OCI-LY3 (cell line): Measurements from ENCODE around the gene EIF5A.

Experiments
- H2AFZ ChIP-seq: fragments of 200-600, 300-600 bp; shearing (Covaris generic); 2 replicates; pipeline ENCODE4 v1.6.0; 2014; ENCODE audit warnings: antibody characterized with exemption, low read depth, low read length
- H3K27ac ChIP-seq: fragments of 200-600, 300-600 bp; sonication (generic); 2 replicates; pipeline ENCODE4 v1.5.1; 2014; ENCODE audit warnings: mild to moderate bottlenecking, low read length, moderate library complexity, mixed read lengths
- H3K27me3 ChIP-seq: fragments of 200-600, 300-600 bp; sonication (generic); 2 replicates; pipeline ENCODE4 v1.6.1; 2014; ENCODE audit warnings: low read depth, low read length, mixed read lengths
- H3K36me3 ChIP-seq: fragments of 200-600, 300-600 bp; sonication (generic); replicated peaks from 2 replicates; pipeline ENCODE3; 2014; ENCODE audit warnings: low read depth, low read length, mixed read lengths
- H3K4me1 ChIP-seq: fragments of 300-600, 200-600 bp; sonication (generic); 2 replicates; pipeline ENCODE4 v1.6.1; 2014; ENCODE audit warnings: low read length, mixed read lengths
- H3K4me2 ChIP-seq: fragments of 200-600, 300-600 bp; sonication (generic); 2 replicates; pipeline ENCODE4 v1.6.1; 2014; ENCODE audit warnings: low read length, mixed read lengths
- H3K4me3 ChIP-seq: fragments of 300-600, 200-600 bp; sonication (generic); 2 replicates; pipeline ENCODE4 v1.5.1; 2014; ENCODE audit warnings: antibody characterized with exemption, mild to moderate bottlenecking, low read length, moderate library complexity
- H3K79me2 ChIP-seq: fragments of 300-600, 200-600 bp; shearing (Covaris generic); 2 replicates; pipeline ENCODE4 v1.6.1; 2014; ENCODE audit warnings: mild to moderate bottlenecking, low read length, mixed read lengths
- H3K9ac ChIP-seq: fragments of 300-600, 200-600 bp; shearing (Covaris generic); 2 replicates; pipeline ENCODE4 v1.6.0; 2014; ENCODE audit warnings: mild to moderate bottlenecking, low read length, moderate library complexity
- H3K9me3 ChIP-seq: fragments of 200-600, 300-600 bp; shearing (Covaris generic); 2 replicates; pipeline ENCODE4 v1.6.1; 2014; ENCODE audit warnings: low read length, mixed read lengths; ENCODE audit not compliant: insufficient read depth
- H4K20me1 ChIP-seq: fragments of 200-600, 300-600 bp; sonication (generic); 2 replicates; pipeline ENCODE4 v1.6.1; 2016; ENCODE audit warnings: low read length, mixed read lengths; ENCODE audit not compliant: insufficient read depth
- CTCF ChIP-seq: fragments of 200-600, 300-600 bp; sonication (generic); IDR thresholded peaks from 2 replicates; pipeline ENCODE4 v1.5.1; 2014; ENCODE audit warnings: antibody characterized with exemption, low read length, low read depth
- EZH2phosphoT487 ChIP-seq: fragments of 200-600 bp; shearing (Covaris generic); IDR thresholded peaks from 2 replicates; pipeline ENCODE4 v1.6.1; 2018; ENCODE audit warnings: antibody characterized with exemption, mixed run types, low read depth

EIF5A gene

GRCh38 chr17:7352910-7353635 is 45.6 kb downstream of the EIF5A start:
- Histone ChIP-seq H3K9ac (peak overlapping the region; percentile 86; the same call in 1 of the 2 replicates), H3K36me3 (no peaks in the 10 kb centered on the region), H3K9me3 (no peaks in the 10 kb centered on the region), H3K4me1 (peaks cover 11% of the 10 kb centered on the region), H4K20me1 (no peaks in the 10 kb centered on the region), H3K27ac (no peak overlapping the region), H3K27me3 (no peaks in the 10 kb centered on the region), H3K79me2 (no peaks in the 10 kb centered on the region), H3K4me3 (peak overlapping the region; percentile 91), H3K4me2 (peak overlapping the region; percentile 84), H2AFZ (no peak overlapping the region)
- TF ChIP-seq CTCF (no peak), EZH2phosphoT487 (no peak)

GRCh38 chr17:7354262-7354843 is 46.9 kb downstream of the EIF5A start:
- H3K4me2 ChIP-seq, result no peak overlapping the region
- H2AFZ ChIP-seq, result no peak overlapping the region
- H3K27me3 ChIP-seq, result no peaks in the 10 kb centered on the region
- peaks cover 11% of the 10 kb centered on the region for H3K4me1 ChIP-seq
- H3K27ac ChIP-seq, result no peak overlapping the region
- H3K79me2 ChIP-seq, result no peaks in the 10 kb centered on the region
- H3K36me3 ChIP-seq, result no peaks in the 10 kb centered on the region
- H3K4me3 ChIP-seq, result no peak overlapping the region
- no peak for TF ChIP-seq EZH2phosphoT487
- no peak for TF ChIP-seq CTCF
- H4K20me1 ChIP-seq, result no peaks in the 10 kb centered on the region
- no peaks in the 10 kb centered on the region for H3K9me3 ChIP-seq
- no peak overlapping the region for H3K9ac ChIP-seq

GRCh38 chr17:7355053-7355452 is 47.6 kb downstream of the EIF5A start, which contains the start of gene TMEM95:
Gene TMEM95, plus strand, starts transcription at chr17:7355156. Its CDS starts 49 bp downstream, at chr17:7355205.
- H3K9me3 ChIP-seq, result no peaks in the 10 kb centered on the region
- H3K4me3 ChIP-seq, result no peak within 1 kb of the TSS
- H3K27ac ChIP-seq, result no peak within 1 kb of the TSS
- H3K79me2 ChIP-seq, result no peaks in the 10 kb centered on the region
- TF ChIP-seq EZH2phosphoT487, result no peak
- no peak for TF ChIP-seq CTCF
- no peak within 1 kb of the TSS for H3K9ac ChIP-seq
- H4K20me1 ChIP-seq, result no peaks in the 10 kb centered on the region
- no peak within 1 kb of the TSS for H2AFZ ChIP-seq
- H3K36me3 ChIP-seq, result no peaks in the 10 kb centered on the region
- H3K27me3 ChIP-seq, result no peaks in the 10 kb centered on the region
- peaks cover 11% of the 10 kb centered on the region for H3K4me1 ChIP-seq
- H3K4me2 ChIP-seq, result no peak within 1 kb of the TSS

- Histone ChIP-seq H3K4me1 (peaks cover 11% of the 10 kb centered on the region), H3K36me3 (no peaks in the 10 kb centered on the region), H3K27ac (no peak overlapping the region), H3K79me2 (no peaks in the 10 kb centered on the region), H2AFZ (no peak overlapping the region), H4K20me1 (no peaks in the 10 kb centered on the region), H3K27me3 (no peaks in the 10 kb centered on the region), H3K9ac (no peak overlapping the region), H3K4me2 (no peak overlapping the region), H3K9me3 (no peaks in the 10 kb centered on the region), H3K4me3 (no peak overlapping the region)
- TF ChIP-seq EZH2phosphoT487 (no peak), CTCF (no peak)
These were observed 48.1 kb downstream of the EIF5A start for GRCh38 chr17:7355573-7355972.
